Kidney epithelial cell (primary cell): ENCODE measurements around the gene SMIM12. TPM values are rescaled to one million over a fixed set of nuclear protein-coding genes. Genes with fewer than 3 reads are reported as not detected.
A peak's percentile ranks its signal among the peaks of the same experiment; 100 is the strongest.

Experiments
- DNase-seq: peaks from one replicate; pipeline ENCODE4 v3.0.0-alpha.2; 2010; ENCODE audit warnings: low read depth
- H3K27me3 ChIP-seq: 2 replicates; pipeline ENCODE4 v1.6.0; 2011; ENCODE audit warnings: low read length; ENCODE audit not compliant: control insufficient read depth, insufficient read depth
- H3K36me3 ChIP-seq: 2 replicates; pipeline ENCODE4 v1.5.1; 2011; ENCODE audit warnings: low read length; ENCODE audit not compliant: control insufficient read depth, insufficient read depth
- H3K4me3 ChIP-seq: 2 replicates; pipeline ENCODE4 v1.5.1; 2011; ENCODE audit warnings: low read depth, mild to moderate bottlenecking, control low read depth, low read length
- total RNA-seq: library from RNA; depleted of rRNA; stranded (reverse); fragments of >200 nt; gene quantifications from 2 replicates; pipeline ENCODE4 v1.2.3, GENCODE V29; 2015
- TF ChIP-seq, protein P1 (sequence below): IDR thresholded peaks from 2 replicates; pipeline ENCODE4 v1.5.1; 2011; ENCODE audit warnings: mild to moderate bottlenecking, moderate library complexity, low read length, control low read depth, inconsistent platforms; ENCODE audit not compliant: insufficient read depth, poor library complexity, severe bottlenecking

SMIM12 gene
- total RNA-seq, 1 donor from 2014 or later: 37.1 TPM

DNA sequence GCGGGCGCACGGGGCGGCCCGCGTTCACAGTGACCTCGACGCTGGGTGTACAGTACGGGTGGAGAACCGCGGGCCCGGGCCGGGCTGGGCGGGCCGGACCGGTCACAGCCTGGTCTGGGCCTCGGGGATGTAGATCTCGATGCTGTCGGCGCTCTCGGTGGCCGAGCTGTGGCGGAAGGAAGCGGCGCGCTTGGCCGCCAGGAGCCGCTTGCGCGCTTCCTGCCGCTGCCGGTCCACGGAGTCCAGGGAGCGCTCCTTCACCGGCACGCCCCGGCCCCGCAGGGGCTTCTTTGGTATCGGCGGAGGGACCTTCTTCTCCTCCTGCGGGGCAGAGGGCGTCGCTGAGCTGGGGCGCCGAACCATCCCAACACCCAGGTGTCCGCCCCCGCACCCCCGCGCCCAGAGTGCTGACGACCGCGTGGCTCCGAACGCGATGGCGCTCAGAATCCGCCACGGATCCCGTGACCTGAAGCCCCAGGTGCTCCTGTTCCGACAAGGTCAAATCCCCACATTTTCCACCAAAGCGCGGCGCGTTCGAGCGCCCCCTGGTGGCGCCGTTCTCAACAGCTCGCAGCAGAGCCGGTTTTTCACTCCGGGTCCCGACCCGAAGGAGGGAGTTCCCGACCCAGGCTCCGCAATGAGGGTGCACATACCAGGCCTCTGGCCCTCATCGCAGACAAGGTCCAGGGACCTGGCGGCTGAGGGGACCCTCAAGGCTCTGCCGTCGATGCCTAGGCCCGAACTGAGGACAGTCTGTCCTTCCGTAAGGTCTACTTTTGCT lies 6.6 kb upstream of the SMIM12 start:
- Histone ChIP-seq H3K27me3 (peaks cover 10% of the 10 kb centered on the region), H3K4me3 (peak overlapping the region; percentile 47), H3K36me3 (no peaks in the 10 kb centered on the region)
- no peak for DNase-seq
- TF ChIP-seq, protein P1, sequence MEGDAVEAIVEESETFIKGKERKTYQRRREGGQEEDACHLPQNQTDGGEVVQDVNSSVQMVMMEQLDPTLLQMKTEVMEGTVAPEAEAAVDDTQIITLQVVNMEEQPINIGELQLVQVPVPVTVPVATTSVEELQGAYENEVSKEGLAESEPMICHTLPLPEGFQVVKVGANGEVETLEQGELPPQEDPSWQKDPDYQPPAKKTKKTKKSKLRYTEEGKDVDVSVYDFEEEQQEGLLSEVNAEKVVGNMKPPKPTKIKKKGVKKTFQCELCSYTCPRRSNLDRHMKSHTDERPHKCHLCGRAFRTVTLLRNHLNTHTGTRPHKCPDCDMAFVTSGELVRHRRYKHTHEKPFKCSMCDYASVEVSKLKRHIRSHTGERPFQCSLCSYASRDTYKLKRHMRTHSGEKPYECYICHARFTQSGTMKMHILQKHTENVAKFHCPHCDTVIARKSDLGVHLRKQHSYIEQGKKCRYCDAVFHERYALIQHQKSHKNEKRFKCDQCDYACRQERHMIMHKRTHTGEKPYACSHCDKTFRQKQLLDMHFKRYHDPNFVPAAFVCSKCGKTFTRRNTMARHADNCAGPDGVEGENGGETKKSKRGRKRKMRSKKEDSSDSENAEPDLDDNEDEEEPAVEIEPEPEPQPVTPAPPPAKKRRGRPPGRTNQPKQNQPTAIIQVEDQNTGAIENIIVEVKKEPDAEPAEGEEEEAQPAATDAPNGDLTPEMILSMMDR: peak; percentile 98

DNA sequence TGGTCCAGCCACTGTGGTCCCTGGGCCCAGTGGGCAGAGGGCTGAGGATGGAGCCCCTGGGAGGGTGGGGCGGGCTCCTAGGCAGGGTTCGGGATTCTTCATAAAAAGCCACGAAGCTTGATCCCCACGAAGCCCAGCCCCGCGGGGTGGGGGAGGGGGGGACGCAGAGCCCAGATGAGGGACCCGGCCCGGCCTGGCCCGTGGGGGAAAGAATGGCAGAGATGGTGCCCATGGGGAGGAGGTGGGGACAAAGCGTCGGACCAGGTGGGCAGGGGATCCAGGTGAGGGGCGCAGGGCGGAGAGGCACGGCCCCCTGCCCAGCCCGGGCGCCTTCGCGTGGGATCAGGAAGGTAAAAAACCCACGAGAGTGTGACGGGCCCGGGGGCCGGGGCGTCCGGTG lies 6.0 kb upstream of the SMIM12 start:
- Histone ChIP-seq H3K4me3 (peak overlapping the region; percentile 47), H3K27me3 (peaks cover 10% of the 10 kb centered on the region), H3K36me3 (no peaks in the 10 kb centered on the region)
- TF ChIP-seq, protein P1: no peak
- no peak for DNase-seq

DNA sequence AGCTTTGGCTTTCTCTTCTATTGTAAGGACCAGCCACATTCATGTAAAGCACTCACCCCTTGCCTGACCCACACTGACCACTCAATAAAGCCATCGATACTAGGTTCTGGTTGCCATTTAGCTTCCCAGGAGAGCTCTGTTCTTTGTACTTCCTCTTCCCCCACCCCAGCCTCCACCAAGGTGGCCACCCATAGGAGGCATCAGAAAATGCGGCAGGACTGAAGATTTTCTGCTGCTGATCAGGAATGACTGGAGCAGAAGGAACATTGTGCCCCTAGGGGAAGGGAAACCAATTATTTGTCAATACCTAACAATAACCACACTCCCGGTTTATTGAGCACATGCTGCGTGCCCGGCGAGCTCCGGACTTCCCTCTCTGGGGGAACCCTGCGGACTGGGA lies 5.2 kb upstream of the SMIM12 start:
- peaks cover 10% of the 10 kb centered on the region for H3K27me3 ChIP-seq
- H3K36me3 ChIP-seq: no peaks in the 10 kb centered on the region
- TF ChIP-seq, protein P1: no peak
- DNase-seq: no peak
- no peak overlapping the region for H3K4me3 ChIP-seq

DNA sequence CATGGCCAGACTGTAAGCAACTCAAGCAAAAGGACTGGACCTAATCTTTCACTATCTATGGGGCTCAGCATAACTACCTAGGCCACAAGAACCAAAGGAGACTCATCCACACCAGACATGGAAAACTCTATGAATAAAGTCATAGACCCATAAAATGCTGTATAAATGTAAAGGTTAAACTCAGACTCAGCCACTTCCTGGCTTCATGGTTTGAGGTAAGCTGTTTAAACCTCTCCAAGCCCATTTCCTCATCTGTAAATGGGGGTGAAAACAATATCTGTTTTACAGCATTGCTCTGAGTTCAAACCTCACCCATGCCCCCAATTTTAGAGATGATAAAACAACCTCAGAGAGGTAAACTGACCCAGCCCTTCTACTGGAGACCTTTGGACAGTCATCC lies 4.0 kb upstream of the SMIM12 start:
- no peak for DNase-seq
- H3K4me3 ChIP-seq: no peak overlapping the region
- TF ChIP-seq, protein P1: no peak
- peaks cover 10% of the 10 kb centered on the region for H3K27me3 ChIP-seq
- H3K36me3 ChIP-seq: no peaks in the 10 kb centered on the region

DNA sequence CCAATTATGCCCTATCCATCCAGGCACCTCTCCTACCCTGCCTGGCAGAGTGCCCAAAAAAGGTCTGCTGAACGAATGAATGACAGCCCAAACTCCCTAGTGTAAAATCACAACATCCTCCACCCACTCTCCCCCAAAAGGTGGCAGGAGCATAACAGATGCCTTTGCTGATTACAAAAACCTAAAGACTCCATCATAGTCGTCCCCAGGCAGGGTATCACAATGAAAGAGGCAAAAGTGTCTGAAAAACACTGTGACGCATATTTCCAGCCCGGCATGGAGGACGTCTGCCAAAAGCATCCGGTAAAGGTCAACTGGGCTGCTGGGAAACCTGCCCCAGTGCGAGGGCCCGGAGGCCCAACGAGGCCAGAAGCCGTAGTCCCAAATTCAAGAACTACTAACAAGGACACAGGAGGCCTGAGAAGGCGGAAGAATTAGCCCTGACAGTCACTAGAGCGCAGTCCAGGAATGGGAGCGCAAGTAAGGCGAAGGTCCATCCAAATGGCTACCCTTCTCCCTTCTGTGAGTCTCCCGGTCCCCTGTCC lies 576 bp downstream of the SMIM12 start:
- peak overlapping the region; percentile 100 for H3K4me3 ChIP-seq
- H3K27me3 ChIP-seq: no peaks in the 10 kb centered on the region
- TF ChIP-seq, protein P1: no peak
- H3K36me3 ChIP-seq: peaks cover 1% of the 10 kb centered on the region
- DNase-seq: no peak

DNA sequence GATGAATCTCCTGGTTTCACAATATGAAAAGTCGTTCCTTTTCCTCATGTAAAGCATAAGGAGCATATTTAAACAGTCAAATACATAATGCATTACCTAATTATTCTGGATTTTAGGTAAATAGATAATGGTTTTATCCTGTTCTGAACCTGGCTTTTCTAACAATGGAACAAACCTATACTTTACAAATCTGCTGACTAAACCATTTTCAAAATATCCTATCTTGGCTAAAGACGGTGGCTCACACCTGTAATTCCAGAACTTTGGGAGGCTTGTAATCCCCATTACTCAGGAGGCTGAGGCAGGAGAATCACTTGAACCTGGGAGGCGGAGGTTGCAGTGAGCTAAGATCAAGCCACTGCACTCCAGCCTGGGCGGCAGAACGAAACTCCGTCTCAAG lies 2.9 kb downstream of the SMIM12 start:
- TF ChIP-seq, protein P1: no peak
- peaks cover 1% of the 10 kb centered on the region for H3K36me3 ChIP-seq
- no peak for DNase-seq
- no peak overlapping the region for H3K4me3 ChIP-seq
- no peaks in the 10 kb centered on the region for H3K27me3 ChIP-seq
